ENCODE data around the gene PLAC9.

The PLAC9 gene

DNA sequence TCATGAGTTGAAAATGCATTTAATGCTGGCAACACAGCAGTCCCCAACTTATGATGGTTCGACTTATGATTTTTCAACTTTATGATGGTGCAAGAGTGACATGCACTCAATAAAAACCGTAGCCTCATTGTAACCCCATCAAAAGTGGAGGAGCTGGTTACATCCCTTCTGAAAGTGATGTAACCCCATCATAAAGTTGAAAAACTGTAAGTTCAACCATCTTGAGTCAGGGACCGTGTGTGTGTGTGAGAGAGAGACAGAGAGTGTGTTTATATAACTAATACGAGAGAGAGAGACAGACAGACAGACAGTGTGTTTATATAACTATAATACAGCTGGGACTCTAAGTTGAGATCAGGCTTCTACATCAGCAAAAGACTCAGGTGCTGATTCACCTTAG lies 51.8 kb downstream of the PLAC9 start:
- DNase-seq (ENCODE audit: low spot score) = no peak

DNA sequence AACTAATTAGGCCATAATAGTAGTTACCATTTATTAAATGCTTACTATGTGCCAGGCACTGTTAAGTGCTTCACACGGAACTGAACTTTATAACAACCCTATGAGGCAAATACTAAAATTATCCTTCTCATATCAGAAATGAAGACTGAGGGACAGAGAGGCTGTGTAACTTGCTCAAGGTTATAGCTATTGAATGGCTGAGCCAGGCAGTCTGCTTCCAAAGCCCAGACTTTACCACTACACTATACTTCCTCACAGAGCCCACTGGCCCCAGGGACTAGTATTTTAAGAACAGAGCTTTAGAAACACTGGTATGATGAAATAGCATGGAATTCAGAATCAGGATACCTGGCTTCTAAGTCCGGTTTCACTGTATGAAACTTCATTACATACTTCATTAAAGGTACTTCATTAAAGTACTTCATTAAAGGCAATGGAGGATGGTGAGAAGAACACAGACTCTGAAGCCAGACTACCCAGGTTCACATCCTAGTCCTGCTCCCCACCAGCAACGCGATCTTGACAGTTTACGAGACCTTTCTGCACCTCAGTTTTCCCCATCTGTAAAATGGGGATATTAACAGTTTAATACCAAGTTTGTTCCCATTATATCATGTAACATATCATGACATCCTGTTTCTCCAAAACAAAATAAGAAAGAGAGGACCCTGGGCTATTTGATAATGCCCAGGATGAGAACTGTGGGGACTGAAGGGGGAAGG lies 53.2 kb downstream of the PLAC9 start:
- no peak for DNase-seq (ENCODE audit: low spot score)

- no peak for DNase-seq (ENCODE audit: low spot score)
Observed at GRCh38 chr10:80186364-80187012, 54.0 kb downstream of the PLAC9 start.

GRCh38 chr10:80187060-80187459 lies 54.5 kb downstream of the PLAC9 start:
- DNase-seq (ENCODE audit: low spot score) = no peak

GRCh38 chr10:80187465-80188409 lies 55.2 kb downstream of the PLAC9 start:
- no peak for DNase-seq (ENCODE audit: low spot score)

DNA sequence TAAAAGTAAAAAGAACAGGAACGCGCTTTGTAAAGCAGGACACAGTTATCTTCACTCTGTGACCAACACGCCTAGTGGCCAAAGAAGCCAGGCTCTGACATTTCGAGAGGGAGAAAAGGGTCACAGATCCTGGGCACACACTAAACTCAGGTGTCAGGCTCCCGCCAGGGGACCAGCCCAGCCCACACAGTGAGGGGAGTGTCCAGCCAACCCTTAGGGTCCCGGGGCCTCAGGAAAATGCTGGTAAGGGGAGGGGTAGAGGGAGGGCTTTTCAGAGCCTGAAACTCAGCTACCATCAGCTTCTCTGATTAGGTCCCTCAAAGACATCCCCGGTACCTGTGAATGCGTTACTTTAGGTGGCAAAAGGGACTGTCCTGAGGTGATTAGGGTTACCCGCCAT lies 56.2 kb downstream of the PLAC9 start:
- DNase-seq (ENCODE audit: low spot score) = no peak

GRCh38 chr10:80191589-80192270 lies 59.2 kb downstream of the PLAC9 start:
- no peak for DNase-seq (ENCODE audit: low spot score)

DNA sequence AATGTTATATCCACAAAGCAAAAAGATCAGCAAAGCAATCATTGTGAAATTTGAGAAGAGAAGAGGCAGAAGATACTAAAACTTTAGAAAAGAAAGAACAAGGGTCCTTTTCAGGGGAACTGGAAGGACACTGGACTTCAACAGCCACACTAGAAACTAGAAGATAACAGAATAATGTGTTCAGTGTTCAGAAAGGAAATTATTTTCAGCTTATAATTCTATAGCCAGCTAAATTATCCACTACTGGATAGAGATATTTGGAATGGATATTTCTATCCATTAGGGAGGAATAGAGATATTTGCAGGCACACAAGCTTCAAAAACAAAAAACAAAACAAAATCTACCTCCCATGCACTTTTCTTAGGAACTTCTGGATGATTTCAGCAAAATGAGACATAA lies 60.0 kb downstream of the PLAC9 start:
- no peak for DNase-seq (ENCODE audit: low spot score)

DNA sequence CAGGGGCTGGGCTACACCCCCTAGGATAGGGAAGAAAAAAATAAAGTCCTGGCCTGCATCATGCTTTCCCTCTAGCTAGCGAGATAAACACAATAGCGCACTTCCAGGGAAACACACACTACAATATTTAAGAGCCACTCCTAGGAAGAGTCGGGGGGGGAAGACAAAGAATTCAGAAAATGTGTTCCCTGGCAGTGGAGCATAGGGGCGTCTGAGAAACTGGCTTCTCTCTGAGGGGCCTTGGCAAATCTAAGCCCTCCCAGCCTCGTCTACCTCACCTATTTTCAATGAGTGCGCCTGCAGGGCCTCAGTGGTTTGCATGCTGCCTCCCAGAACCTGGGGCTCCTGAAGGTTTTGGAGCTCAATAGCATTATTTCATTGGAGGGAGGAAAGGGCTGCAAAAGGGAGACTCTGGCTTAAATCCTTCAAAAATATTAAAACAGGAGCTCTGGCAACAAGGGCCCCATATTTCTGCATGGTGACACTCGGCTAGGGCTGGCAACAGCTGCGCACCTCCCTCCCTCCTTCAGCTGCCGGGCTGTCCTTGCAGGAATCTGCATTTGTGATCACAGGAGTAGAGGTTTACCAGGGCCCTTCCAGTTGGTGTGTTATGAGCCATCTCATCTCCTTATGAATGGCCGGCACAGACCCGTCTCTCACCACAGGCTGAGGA lies 62.0 kb downstream of the PLAC9 start:
- no peak for DNase-seq (ENCODE audit: low spot score)

Data from Ammon's horn (tissue), 1 donor.